ENCODE measurements around the gene PRPH.

GRCh38 chr12:49288922-49289555 lies 5.9 kb upstream of the PRPH start:
- TF ChIP-seq HIVEP1 (CRISPR knock-in tag; IDR thresholded peaks at IDR 0.05) (no peak), TOE1 (IDR thresholded peaks at IDR 0.05; ENCODE audit: borderline replicate concordance) (no peak), TOE1 (CRISPR knock-in tag; IDR thresholded peaks at IDR 0.05; ENCODE audit: borderline replicate concordance, low read depth) (no peak), EZH2 (IDR thresholded peaks at IDR 0.05; ENCODE audit: borderline replicate concordance, low read depth, low read length) (no peak), ZNF77 (CRISPR knock-in tag; IDR thresholded peaks at IDR 0.05) (no peak), CBX5 (IDR thresholded peaks at IDR 0.05; ENCODE audit: borderline replicate concordance, low read depth) (no peak), ZNF639 (CRISPR knock-in tag; conservative IDR thresholded peaks at IDR 0.05 in 1 of 2, IDR thresholded peaks at IDR 0.05 in 1 of 2) (no peak), TAF1 (IDR thresholded peaks at IDR 0.05; ENCODE audit: control insufficient read depth, extremely low read depth, insufficient read depth, low read length, severe bottlenecking) (no peak), ZNF146 (CRISPR knock-in tag; IDR thresholded peaks at IDR 0.05; ENCODE audit: unreplicated experiment) (no peak), CHD2 (IDR thresholded peaks at IDR 0.05; ENCODE audit: low read depth, low read length) (no peak), POLR2A (conservative IDR thresholded peaks at IDR 0.05) (no peak), ATF2 (CRISPR knock-in tag; IDR thresholded peaks at IDR 0.05) (no peak), RAD21 (CRISPR knock-in tag; conservative IDR thresholded peaks at IDR 0.05 in 1 of 2, IDR thresholded peaks at IDR 0.05 in 1 of 2) (no peak), EP300 (IDR thresholded peaks at IDR 0.05; ENCODE audit: low read length) (no peak)

Data from K562 (cell line).